Endothelial cell (in vitro differentiated cells): ENCODE measurements around the gene PXYLP1. TPM values are rescaled to one million over a fixed set of nuclear protein-coding genes. Genes with fewer than 3 reads are reported as not detected.

Source experiments
- DNase-seq: peaks from one replicate; pipeline ENCODE4 v3.0.0; 2021; ENCODE audit warnings: low spot score
- H3K27ac Mint-ChIP-seq: one replicate; pipeline ENCODE4 v1.8.0; 2021; ENCODE audit warnings: mixed read lengths, inconsistent platforms; ENCODE audit not compliant: unreplicated experiment
- H3K27me3 Mint-ChIP-seq: one replicate; pipeline ENCODE4 v1.8.0; 2021; ENCODE audit warnings: mild to moderate bottlenecking, moderate library complexity, mixed read lengths, inconsistent platforms; ENCODE audit not compliant: unreplicated experiment
- H3K36me3 Mint-ChIP-seq: one replicate; pipeline ENCODE4 v1.8.0; 2021; ENCODE audit warnings: mild to moderate bottlenecking, low read depth, mixed read lengths, inconsistent platforms; ENCODE audit not compliant: unreplicated experiment
- H3K4me1 Mint-ChIP-seq: one replicate; pipeline ENCODE4 v1.8.0; 2021; ENCODE audit warnings: mild to moderate bottlenecking, mixed read lengths, inconsistent platforms; ENCODE audit not compliant: unreplicated experiment
- H3K4me3 Mint-ChIP-seq: one replicate; pipeline ENCODE4 v1.8.0; 2021; ENCODE audit warnings: mild to moderate bottlenecking, mixed read lengths, inconsistent platforms; ENCODE audit not compliant: unreplicated experiment
- H3K9me3 Mint-ChIP-seq: one replicate; pipeline ENCODE4 v1.8.0; 2021; ENCODE audit warnings: mixed read lengths, inconsistent platforms; ENCODE audit not compliant: unreplicated experiment
- total RNA-seq: library from RNA; stranded (reverse); fragmentation: NEBNext Ultra II Directional; extraction: Animal tissue kit (Norgen Biotek cat#: 25700); gene quantifications from one replicate; pipeline ENCODE4 v1.2.1, GENCODE V29; 2021; ENCODE audit not compliant: unreplicated experiment
- TF ChIP-seq, protein P1 (sequence below): fragments of 200-600 bp; sonication (generic); IDR thresholded peaks from one replicate; pipeline ENCODE4 v1.5.0; 2021; ENCODE audit warnings: antibody characterized with exemption; ENCODE audit not compliant: unreplicated experiment

PXYLP1 gene
- total RNA-seq, 1 donor from 2014 or later: 4.4 TPM

DNA sequence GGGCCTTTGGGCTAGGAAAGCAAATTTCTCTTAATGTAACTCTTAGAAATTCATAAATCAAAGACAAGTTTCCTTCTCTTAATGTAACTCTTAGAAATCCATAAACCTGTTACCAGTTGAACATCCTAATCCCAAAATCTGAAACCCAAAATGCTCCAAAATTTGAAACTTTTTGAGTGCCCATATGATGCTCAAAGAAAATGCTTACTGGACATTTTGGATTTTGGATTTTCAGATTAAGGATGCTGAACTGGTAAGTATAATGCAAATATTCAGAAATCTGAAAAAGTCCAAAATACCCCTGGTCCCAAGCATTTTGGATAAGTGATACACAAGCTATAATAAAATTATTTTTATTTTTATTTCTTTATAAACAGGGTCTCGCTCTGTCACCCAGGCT lies 85.2 kb downstream of the PXYLP1 start:
- no peak for DNase-seq
- TF ChIP-seq, protein P1, sequence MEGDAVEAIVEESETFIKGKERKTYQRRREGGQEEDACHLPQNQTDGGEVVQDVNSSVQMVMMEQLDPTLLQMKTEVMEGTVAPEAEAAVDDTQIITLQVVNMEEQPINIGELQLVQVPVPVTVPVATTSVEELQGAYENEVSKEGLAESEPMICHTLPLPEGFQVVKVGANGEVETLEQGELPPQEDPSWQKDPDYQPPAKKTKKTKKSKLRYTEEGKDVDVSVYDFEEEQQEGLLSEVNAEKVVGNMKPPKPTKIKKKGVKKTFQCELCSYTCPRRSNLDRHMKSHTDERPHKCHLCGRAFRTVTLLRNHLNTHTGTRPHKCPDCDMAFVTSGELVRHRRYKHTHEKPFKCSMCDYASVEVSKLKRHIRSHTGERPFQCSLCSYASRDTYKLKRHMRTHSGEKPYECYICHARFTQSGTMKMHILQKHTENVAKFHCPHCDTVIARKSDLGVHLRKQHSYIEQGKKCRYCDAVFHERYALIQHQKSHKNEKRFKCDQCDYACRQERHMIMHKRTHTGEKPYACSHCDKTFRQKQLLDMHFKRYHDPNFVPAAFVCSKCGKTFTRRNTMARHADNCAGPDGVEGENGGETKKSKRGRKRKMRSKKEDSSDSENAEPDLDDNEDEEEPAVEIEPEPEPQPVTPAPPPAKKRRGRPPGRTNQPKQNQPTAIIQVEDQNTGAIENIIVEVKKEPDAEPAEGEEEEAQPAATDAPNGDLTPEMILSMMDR: no peak
- peaks cover 12% of the 10 kb centered on the region for H3K27me3 Mint-ChIP-seq
- H3K36me3 Mint-ChIP-seq: peaks cover 6% of the 10 kb centered on the region
- peaks cover 19% of the 10 kb centered on the region for H3K4me1 Mint-ChIP-seq
- H3K9me3 Mint-ChIP-seq: peaks cover 4% of the 10 kb centered on the region
- H3K27ac Mint-ChIP-seq: no peak overlapping the region
- H3K4me3 Mint-ChIP-seq: no peak overlapping the region

DNA sequence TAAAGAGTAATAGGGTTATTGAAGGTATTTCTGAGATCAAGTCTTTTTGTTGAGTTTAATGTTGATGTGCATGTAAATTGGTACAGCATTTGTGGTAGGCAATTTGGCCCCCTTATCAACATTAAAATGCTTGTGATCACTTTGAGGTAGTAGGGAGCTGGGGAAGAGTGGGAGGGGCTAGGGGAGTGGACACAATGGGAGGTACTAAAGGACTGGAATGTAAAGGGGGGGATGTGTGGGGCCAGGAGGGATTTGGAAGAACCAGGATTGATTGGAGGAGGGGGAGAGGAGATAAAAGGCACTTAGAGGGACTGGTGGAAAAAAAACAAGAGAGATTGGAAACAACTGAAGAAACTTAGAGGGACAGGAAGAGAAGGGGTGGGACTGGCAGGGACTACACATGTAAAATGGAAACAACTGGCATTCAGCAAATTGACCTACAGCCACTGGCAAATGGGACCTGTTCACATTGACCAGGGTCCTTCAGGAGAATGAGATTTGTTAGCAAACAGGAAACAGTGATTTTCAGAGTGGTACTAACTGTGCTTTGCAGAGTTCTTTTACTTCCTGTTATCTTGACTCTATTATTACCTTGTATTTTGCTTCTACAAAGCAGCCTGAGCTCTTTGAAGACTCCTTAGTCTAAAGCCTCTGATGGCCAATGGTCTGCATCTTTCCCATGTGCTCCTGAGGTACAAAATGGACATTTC lies 88.9 kb downstream of the PXYLP1 start:
- peaks cover 4% of the 10 kb centered on the region for H3K9me3 Mint-ChIP-seq
- peak overlapping the region; percentile 36 for H3K27ac Mint-ChIP-seq
- H3K4me1 Mint-ChIP-seq: peaks cover 10% of the 10 kb centered on the region
- TF ChIP-seq, protein P1: no peak
- H3K27me3 Mint-ChIP-seq: peaks cover 7% of the 10 kb centered on the region
- no peak for DNase-seq
- H3K4me3 Mint-ChIP-seq: no peak overlapping the region
- peaks cover 6% of the 10 kb centered on the region for H3K36me3 Mint-ChIP-seq

DNA sequence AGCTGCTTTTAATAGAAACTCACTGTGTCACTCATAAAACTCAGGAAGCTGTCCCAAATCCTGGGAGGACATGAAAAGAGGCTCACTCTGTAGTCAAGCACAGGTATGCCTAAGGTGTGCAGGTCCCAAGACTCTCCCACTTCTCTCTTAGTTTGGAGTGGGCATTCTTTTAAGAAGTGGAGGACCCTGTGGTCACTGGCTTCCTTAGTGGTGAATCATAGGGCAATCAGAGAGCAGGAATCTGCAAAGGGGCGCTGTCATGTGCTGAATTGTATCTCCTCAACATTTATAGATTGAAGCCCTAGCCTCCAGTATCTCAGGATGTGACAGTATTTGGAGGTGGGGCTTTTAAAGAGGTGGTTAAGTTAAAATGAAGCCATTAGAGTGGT lies 89.5 kb downstream of the PXYLP1 start:
- DNase-seq: no peak
- Mint-ChIP-seq H3K9me3 (peaks cover 4% of the 10 kb centered on the region), H3K4me3 (no peak overlapping the region), H3K27me3 (peaks cover 7% of the 10 kb centered on the region), H3K4me1 (peaks cover 12% of the 10 kb centered on the region), H3K36me3 (peaks cover 6% of the 10 kb centered on the region), H3K27ac (no peak overlapping the region)
- TF ChIP-seq, protein P1: no peak

DNA sequence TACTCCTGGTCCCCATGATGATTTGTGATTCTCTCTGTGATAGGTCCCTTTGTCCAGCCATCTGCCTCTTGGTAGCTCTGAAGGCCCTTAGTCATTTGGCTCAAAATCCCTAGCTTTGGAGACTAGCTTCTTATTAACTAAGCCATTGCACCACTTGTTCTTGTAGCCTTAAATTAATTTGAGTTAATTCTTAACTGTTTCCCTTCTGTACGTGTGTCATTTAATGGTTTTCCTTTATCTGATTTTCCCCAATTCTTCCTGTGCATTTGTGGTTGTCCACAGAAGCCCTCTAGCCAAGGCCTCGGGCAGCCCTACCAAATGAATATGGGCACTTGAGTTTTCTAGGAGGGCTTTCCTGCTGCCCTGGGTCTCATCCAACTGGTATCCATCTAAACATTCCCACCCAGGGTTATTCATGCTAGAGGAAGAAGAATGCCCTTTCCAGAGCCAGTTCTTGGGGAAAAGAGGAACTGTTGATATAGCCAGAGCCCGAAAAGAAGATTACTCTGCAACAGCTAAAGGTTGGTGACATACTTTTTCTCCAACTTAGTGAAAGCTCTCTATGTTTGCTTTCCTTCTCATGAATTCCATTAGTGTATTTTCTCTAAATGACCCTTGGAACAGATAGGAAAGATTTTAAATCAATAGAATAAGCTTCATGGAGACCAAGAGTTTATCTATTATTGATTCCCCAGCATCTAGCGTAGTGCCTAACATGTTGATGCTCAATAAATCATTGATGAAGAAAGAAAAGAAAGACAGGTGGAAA lies 92.5 kb downstream of the PXYLP1 start:
- Mint-ChIP-seq H3K4me3 (no peak overlapping the region), H3K4me1 (peaks cover 18% of the 10 kb centered on the region), H3K27me3 (peaks cover 1% of the 10 kb centered on the region), H3K27ac (no peak overlapping the region), H3K9me3 (peaks cover 4% of the 10 kb centered on the region), H3K36me3 (peaks cover 6% of the 10 kb centered on the region)
- TF ChIP-seq, protein P1: no peak
- no peak for DNase-seq

DNA sequence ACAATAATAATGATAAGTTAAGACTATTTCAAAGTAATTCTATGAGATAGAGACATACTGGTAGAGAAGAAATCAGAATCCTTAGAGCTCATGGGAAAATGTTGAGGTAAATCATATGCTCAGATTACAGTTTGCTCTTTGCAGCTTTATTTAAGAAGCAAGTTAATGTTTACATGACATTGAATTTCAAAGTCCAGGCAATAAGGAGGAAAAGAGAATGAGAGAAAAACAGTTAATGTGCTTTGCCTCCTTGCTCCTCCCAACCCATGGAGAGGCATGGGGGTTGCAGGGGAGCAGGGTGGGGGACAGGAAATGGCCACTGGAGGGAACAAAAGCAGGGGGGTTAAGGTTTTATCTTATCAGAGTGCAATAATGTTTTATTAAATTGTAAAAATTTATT lies 94.5 kb downstream of the PXYLP1 start:
- Mint-ChIP-seq H3K27me3 (peaks cover 1% of the 10 kb centered on the region), H3K27ac (no peak overlapping the region), H3K9me3 (no peaks in the 10 kb centered on the region), H3K4me1 (peaks cover 10% of the 10 kb centered on the region), H3K4me3 (no peak overlapping the region), H3K36me3 (no peaks in the 10 kb centered on the region)
- TF ChIP-seq, protein P1: no peak
- no peak for DNase-seq
